Posterior vena cava (tissue), 2 donors: Measurements from ENCODE around the gene PIEZO1. TPM values are rescaled to one million over a fixed set of nuclear protein-coding genes. Genes with fewer than 3 reads are reported as not detected.

Experiments used
- DNase-seq: peaks from one replicate; pipeline ENCODE4 v3.0.0-alpha.2; 2020; ENCODE audit warnings: low spot score
- intact Hi-C, 2 donors: fragments of 100-400 bp; cut with DNase I; formaldehyde crosslinking; loops; one replicate each; pipeline versions ENCODE4 v1.14.1 to v1.14.2; 2022 to 2023
- total RNA-seq, 2 donors: library from RNA; stranded (reverse); fragmentation: NEBNext Ultra II Directional; extraction: Animal tissue kit (Norgen Biotek cat#: 25700); gene quantifications; one replicate each; pipeline ENCODE4 v1.2.1, GENCODE V29; 2021
- donor health status: DM: yes; HTN: yes; CAD: no.
- donor health status: DM: yes; HTN: yes; CAD: no.

Gene PIEZO1
- total RNA-seq, 2 donors from 2014 or later: 99.3 to 103 TPM

DNA sequence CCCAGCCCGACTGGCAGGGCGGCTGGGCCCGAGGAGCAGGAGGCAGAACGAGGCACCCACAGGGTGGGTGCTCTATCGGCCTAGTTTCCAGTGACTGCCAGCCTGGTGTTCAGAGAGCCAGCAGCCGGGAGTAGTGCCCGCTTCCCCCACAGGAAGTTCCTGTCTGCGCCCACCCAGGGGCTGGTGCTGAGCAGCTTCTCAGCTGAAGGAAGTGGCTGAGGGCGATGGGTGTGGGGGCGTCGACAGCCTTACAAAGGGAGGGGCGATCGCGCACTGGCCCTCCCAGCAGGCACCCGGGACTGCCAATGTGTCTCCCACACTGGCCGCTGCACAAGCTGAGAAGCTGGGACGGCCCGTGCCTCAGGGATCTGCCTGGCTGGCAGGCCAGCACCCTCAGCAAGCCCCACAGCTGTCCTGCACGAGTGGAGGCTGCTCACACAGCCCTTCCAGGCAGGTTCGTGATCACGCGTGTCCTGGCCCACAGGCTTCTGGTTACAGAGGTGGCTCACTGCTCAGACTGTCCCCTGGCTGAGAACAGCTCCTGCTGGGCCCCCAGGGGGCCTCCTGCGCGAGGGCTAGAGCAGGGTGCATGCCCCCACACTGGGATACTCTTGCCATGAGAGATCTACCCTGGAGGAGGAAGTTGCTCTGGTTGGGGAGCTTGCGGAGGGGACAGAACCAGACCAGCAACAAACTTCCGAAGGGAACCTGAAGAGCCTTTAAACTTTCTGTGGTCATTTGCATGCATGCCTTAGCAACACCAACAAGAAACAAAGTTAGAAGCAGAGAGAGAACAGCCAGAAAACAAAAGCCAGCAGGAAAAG is 81.3 kb downstream of the PIEZO1 start:
- DNase-seq: no peak
- intact Hi-C loops: loop anchor here in 1 of 2 donors (10.0 kb wide), 1 partner anchor 941 kb away; no protein-coding TSS in a partner anchor

DNA sequence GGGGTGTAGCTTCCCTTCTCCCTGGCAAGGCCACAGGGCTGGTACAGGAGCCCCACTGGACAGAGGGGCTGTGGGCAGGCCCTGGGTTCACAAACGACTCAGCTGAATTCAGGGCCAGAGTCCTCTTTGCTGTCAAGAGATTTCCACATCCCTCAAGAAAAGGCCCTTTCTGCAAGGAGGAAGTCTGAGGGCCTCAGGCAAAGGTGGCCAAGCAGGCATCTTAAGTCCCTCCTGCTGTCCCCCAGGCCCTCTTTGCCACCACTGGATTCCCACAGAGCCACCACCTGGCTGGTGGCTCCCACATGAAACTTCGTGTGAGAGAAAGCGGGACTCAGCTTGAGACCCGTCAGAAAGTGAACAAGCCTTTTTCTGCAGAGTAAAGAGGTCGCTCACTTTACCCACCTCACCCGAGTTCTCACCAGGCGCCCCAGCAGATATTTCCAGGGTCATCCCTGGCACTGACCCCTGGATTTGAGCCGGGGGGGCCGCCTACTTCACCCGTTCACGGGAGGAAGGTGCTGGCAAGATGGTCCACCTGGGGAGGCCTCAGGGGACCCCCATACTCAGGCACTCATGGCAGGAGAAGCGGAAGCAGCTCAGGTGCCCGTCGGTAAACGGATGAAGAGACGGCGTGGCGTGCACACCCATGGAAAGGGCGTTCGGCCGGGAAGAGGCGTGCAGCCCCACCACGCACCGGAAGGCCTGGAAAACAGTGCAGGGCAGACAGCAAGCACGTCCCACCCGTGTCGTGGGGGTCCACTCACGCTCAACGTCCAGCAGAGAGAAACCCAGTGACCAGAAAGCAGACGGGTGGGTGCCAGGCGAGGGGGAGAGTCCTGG is 82.4 kb downstream of the PIEZO1 start:
- intact Hi-C loops: loop anchor here in 1 of 2 donors (10.0 kb wide), 1 partner anchor 942 kb away; no protein-coding TSS in a partner anchor

DNA sequence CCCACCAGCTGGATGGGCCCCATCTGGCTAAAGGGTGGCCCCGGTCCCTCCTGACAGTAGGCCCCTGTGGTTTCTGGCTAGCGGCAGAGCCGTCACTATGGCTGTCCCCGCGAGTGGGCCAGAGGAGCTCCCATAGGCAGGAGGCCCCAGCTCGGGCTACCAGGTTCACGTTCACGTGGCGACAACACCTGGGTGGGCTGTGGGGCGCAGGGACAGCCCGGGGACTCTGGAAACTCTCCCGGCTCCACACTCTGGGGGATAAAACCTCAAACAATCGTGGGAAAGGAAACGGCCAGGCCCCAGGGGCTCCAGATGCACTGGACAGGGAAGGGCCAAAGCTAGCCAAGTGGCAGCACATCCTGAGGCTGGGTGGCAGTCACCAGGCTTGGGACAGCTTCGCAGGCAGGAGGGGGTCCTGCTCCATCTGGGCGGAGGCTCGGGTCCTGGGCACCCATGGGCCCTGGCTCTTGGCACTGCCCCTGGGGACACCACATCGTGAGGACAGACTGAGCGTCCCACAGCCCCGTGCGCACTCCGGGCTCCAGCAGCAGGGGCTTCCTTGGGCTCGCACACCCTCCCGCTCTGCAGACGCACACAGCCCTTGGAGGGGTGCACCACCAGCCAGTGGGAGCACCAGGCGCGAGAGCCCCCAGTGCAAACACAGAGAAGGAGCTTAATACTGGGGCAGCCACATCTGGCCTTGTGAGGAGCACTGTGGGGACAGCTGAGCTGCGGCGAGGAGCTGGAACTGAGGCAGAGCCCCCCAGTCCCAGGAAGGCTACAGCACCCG is 83.2 kb downstream of the PIEZO1 start:
- intact Hi-C loops: loop anchor here in 1 of 2 donors (10.0 kb wide), 1 partner anchor 943 kb away; no protein-coding TSS in a partner anchor
- DNase-seq: no peak

More for the DNA sequence above, 82.4 kb downstream of the PIEZO1 start:
- no peak for DNase-seq

DNA sequence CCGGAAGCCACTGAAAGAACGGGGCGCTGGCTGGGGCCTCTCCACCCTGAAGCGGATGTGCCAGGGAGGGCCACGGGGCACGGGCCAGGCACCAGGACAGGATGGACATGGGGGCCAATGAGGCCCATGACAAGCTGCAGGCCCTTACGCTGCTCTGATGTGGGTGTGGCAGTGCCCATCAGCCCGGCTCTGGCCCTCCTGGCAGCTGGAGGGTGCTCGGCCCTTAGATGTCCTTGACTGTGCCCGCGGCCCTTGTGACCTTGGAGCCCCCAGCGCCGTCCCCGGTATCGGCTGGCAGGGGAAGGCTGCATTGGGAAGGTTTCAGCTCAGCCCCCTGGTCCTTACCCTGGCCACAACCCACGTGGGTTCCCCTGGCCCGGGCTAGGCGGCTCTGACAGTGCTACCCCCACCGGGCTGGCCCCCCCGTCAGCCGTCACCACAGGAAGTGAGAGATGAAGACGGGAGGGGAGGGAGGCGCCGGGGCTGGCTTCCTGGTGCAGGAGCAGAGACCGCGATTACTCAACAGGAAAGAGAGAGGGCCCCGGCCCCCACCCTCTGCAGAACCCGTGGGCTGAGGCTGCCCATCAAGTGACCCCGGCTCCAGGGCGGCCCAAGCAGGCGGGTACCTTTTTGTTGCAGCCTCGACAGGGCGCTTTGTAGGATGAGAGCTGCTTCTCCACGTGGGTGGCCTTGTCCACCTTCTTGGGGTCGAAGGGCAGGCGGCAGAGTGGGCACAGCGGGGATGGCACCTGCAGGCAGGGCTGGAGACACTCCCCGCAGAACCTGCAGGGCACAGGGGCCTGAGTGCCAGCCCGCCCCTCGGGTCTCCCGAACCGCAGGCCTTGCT is 84.2 kb downstream of the PIEZO1 start:
- intact Hi-C loops: loop anchor here in 1 of 2 donors (10.0 kb wide), 1 partner anchor 944 kb away; no protein-coding TSS in a partner anchor
- DNase-seq: peak; percentile 98

DNA sequence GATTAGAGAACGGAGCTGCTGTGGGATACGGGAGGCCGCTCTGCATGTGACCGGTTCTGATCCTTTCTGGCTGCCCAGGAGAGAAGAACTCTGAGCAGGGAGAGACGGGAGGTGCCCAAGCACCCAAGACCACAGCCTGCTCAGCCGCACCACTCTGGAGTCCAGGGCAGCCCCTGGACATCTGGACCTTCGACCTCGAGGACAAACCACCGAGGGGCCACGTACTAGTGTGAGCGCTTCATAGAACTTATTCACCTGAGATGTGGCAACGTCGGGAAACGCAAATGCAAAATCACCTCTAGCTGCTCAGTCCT is 84.7 kb downstream of the PIEZO1 start:
- intact Hi-C loops: loop anchor here in 1 of 2 donors (10.0 kb wide), 1 partner anchor 945 kb away; no protein-coding TSS in a partner anchor
- no peak for DNase-seq

DNA sequence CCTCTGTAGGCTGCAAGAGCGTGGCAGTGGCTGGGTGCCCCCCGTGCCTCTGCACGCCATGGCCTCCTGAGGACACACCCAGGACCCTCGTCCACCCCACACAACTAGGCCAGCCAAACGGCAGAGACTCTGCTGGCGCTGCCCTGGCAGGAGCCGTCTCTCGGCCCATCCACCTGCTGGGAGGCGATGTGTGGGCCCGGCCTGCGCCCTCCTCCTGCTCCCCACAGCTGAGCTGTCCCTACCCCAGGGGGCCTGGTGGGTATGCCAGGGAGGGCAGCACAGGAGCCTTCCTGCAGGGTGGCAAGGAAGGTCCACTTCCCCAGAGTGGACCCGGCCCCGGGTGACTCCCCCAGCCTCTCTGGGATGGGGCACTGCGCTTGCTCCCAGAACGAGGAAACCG is 85.8 kb downstream of the PIEZO1 start:
- intact Hi-C loops: no loop called here
- DNase-seq: no peak

DNA sequence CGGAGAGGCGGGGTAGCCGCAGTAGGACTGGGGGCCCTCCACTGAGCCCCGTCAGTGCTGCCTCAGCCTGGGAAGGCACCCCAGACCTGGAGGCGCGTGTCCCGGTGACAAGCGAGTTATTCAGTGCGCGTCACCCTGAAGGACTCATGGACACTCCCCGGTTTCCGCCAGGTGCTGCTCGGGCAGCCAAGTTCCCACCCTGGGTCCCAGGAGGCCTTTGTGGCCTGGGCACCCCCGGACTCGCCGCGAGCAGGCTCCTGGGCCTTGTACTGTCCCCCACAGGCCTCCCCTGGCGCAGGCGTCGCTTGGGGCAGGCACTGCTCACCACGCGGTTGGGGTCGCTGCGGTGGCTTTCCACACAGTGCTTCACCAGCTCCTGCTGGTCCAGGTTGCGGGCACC is 86.4 kb downstream of the PIEZO1 start:
- intact Hi-C loops: no loop called here
- no peak for DNase-seq

DNA sequence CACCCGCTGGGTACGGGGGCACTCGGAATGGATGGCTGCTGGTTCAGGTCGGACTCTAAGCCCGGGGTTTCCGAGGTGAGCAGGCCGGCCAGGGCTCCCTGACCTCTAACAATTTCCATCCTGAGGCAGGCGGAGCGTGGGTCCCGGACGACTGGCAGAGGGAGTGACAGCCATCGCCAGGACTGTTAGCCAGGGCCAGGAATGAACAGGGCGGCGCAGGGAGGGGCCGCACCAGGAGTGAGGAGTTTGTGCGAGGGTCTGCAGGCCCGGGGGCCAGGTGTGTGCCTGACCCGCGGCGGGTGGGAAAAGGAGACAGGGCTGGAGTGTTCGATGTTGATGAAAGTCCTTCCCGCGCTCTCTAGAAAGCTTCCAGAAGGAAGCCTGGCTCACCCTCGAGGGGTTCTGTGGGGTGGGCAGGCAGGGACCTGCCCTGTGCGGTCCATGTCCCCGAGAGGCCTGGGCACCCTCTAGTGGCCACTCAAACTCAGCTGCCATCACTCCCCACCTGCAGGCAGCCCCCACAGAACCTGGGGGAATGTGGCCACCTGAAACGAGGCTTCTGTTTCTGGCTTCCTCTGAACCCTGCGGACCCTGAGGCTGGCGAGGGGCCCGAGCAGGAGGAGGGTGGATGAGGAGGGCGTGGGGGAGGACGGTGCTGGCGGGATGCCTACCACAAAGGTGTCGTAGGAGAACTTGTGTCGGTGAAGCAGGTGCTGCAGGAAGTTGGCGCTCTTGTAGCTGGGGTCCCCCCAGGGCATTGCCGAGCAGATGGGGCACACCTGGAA is 87.0 kb downstream of the PIEZO1 start:
- intact Hi-C loops: no loop called here
- no peak for DNase-seq

DNA sequence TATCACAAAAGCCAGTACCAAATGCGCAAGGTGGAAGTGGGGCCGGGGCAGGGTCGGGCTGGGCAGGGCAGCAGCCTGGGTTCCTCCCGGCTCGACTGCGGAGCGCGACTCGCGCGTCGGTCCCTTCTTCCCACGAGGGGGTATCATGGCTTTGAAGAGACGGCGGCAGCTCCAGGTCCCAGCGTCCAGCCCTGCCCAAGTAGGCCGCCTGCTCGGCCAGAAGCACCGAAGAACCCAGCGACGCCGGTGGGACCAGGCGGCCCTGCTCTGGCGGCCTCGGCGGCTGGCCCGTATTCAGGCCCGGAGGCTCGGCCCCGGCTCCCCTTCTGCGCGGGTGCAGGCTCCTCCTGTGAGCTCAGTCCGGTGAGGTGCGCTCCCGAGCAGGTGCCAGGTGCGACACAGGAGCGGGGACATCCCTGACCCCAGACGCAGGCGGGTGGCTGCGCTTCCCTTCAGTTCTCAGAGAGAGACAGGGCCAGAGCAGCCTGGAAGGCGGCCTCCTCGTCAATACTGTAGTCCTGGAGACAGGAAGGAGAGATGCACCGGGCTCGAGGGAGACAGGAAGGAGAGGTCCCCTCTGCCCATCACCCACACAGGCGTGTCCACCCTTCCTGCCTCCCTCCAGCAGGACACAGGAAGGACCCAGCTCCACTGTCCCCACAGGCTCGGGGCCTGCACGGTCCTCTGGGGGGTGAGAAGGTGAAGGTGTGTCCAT is 87.7 kb downstream of the PIEZO1 start:
- DNase-seq: no peak
- intact Hi-C loops: no loop called here

DNA sequence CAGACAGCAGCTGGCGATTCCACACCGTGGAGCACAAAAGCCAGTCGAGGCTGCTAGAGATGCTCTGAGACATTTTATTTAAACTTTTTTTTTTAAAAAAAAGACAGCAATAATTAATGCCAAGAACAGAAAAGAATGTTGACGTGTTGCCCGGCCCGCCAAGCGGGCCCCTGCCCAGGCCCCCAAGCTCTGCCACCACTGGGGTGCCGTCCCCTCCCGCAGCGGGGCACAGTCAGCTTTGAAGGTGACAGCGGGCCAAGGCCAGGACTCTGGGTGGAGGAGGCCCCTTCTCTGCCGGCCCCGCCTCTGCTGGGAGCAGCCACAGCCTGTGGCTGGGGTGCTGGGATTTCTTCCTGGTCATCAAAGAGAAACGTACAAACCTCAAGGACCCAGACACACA is 88.6 kb downstream of the PIEZO1 start:
- intact Hi-C loops: no loop called here

DNA sequence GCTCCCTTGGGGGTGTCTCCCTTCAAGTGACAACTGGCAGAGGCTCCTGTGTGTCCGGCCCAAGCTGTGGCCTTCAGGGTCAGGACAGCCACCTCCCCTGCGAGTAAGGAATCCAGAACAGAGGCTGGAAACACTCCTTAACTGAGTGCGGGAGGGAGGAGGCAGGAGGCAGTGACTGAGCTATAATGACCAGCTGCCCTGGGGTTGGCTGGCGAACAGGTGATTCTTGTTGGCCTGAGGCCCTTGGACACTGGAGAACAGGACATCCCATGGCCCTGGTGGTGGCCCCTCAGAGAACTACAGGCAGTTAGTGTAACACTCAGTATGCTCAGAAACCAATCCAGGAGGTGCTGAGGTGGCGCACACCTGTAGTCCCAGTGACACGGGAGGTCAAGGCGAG is 89.3 kb downstream of the PIEZO1 start:
- no peak for DNase-seq

More for the DNA sequence above, 88.6 kb downstream of the PIEZO1 start:
- no peak for DNase-seq

DNA sequence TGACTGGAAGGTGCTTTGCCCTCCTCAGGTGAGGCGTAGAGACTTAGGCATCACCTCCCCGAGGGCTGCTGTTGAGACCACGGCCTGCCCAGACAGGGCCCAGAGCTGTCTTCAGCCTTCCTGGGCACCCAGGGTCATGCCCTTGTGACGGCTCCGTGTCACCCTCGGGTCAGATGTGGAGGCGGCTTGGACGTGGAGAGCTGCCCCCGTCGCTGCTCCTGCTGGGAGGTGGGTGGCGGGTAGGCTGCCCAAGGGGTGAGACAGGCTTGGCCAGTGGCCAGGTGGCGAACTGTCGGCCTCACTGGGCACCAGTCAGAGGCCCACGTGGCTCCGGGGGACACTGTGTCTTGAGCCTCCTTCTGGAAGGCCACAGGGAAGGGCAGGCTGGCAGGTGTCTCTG is 89.8 kb downstream of the PIEZO1 start:
- intact Hi-C loops: no loop called here
- DNase-seq: no peak

More for the DNA sequence above, 89.3 kb downstream of the PIEZO1 start:
- intact Hi-C loops: no loop called here

DNA sequence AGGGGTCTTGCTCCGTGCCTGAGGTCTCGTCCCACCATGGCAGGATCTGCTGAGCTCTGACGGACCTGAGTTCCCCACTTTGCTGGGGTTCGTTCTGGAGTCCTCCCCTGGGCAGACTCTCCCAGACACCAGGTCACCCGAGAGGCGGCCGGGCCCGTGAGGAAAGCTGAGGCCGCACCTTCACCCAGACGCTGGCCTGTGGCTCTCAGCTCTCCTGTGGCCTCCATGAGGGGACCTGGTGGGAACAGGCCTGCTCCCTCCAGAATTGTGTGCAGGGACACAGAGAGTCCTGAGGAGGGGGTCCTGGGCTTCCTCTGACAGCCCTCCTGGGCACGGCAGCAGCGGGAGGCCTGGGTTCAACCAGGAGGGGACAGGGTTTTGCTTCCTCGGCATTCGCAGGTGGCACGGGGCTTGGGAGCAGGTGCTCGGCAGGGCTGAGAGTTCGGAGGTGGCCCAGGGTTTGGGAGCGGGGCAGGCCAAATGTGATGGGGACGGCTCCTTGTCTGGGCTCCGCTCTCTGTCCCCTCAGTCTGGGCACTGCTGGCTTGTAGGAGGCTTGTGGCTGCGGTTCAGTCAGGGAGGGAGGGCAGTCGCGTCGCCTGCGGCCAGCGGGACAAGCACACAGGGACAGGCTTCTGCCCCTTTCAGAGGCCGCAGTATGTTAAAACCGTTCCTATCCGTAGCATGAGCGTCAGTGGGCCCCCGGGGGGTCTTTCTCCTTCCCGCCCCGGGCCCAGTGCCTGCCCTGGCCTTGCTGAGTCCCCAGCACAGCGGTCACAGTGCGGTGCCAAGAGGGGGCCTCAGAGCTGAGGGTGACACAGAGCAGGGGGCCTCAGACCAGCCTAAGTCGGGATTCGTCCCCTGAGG is 90.6 kb downstream of the PIEZO1 start:
- intact Hi-C loops: no loop called here
- DNase-seq: no peak

DNA sequence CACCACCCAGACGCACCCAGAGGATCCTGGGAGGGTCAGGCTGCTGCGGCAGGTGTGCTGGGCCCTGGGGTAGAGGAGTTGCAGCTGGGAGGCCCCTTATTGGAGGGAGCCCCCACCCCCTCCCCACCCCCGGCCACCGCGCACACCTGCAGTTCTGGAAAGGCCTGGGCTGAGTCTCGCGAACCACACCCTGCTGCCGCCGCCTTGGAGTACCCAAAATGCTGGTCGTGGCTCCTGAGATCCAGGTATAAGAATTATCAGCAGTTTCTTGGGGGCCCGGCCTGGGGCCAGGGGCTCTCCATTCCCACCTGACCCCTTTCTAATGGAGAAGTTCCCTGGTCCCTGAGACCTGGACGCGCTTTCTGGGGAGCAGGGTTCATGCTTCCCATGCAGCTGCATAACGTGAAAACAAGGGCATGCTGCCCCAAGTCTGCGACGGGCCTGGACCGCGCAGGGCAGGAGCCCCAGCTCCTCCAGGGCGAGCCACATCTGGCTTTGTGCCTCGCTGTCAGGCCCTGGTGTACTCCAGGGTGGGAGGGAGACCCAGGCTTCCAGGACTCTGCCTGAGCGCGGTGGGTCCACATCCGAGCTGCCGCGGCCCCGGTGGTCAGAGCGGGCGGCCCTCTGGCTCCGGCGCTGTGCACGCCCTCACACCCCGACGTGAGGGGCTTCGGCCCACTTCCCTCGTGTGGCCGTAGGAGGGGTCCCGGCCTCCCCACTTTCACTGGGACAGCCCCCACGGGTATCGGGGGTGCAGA is 91.4 kb downstream of the PIEZO1 start:
- intact Hi-C loops: no loop called here
- DNase-seq: no peak

DNA sequence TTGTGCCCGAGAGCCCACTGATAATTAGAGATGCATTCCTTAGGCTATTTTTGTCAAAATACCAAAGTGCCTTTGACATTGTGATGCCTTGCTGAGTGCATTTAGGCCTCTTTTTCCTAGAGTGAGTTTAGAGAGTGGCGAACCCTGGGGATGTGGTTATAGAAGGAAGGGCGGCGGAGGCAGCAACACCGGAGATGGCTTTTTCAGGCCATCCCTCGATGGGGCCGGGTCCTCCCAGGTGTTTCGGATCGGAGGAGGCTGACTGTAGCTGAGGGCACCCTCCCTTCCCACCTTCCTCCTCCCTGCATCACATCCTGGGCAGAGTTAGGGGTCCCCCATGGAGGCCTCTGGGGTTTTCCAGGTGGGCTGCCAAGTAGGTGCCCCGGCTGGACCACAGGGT is 92.2 kb downstream of the PIEZO1 start:
- DNase-seq: no peak
- intact Hi-C loops: no loop called here
